Fibroblast of lung (primary cell): ENCODE measurements around the gene FOXP2. TPM values are rescaled to one million over a fixed set of nuclear protein-coding genes. Genes with fewer than 3 reads are reported as not detected.
"Not testable (repeated sequence)": the region's sequence is repeated elsewhere in the genome, so short reads cannot be mapped to it uniquely, and the experiment has no call there.

ENCODE experiments used
- DNase-seq, 2 donors: peaks; one replicate each; pipeline versions ENCODE4 v3.0.0 to v3.0.0-alpha.2; 2010; ENCODE audit warnings: low read depth in 2 of 2
- H2AFZ ChIP-seq: 2 replicates; pipeline ENCODE4 v1.5.1; 2012; ENCODE audit warnings: low read length, control low read depth, inconsistent platforms
- H3K27ac ChIP-seq: 2 replicates; pipeline ENCODE4 v1.5.1; 2011; ENCODE audit warnings: low read length, control low read depth; ENCODE audit not compliant: insufficient read depth
- H3K27me3 ChIP-seq: 2 replicates; pipeline ENCODE4 v1.5.1; 2011; ENCODE audit warnings: mild to moderate bottlenecking, low read length; ENCODE audit not compliant: control insufficient read depth, insufficient read depth
- H3K36me3 ChIP-seq: 2 replicates; pipeline ENCODE4 v1.5.1; 2011; ENCODE audit warnings: low read length; ENCODE audit not compliant: control insufficient read depth, insufficient read depth
- H3K4me1 ChIP-seq: 2 replicates; pipeline ENCODE4 v1.5.1; 2011; ENCODE audit warnings: low read length; ENCODE audit not compliant: control insufficient read depth, insufficient read depth; ENCODE audit errors: extremely low read depth
- H3K4me2 ChIP-seq: 2 replicates; pipeline ENCODE4 v1.5.1; 2011; ENCODE audit warnings: low read length, control low read depth; ENCODE audit not compliant: insufficient read depth; ENCODE audit errors: extremely low read depth
- H3K4me3 ChIP-seq, 4 experiments: fragments of 200-600 bp in 1 of 4; sonication (generic) in 1 of 4; replicated peaks in 1 of 4; 2 replicates each; pipeline ENCODE4 v1.5.1; 2011 to 2016; ENCODE audit warnings: low read length in 4 of 4, low read depth in 3 of 4, mild to moderate bottlenecking in 3 of 4, control low read depth in 2 of 4, inconsistent platforms in 1 of 4, mixed read lengths in 1 of 4; ENCODE audit not compliant: insufficient read depth in 1 of 4; ENCODE audit errors: control extremely low read depth in 1 of 4
- H3K79me2 ChIP-seq: 2 replicates; pipeline ENCODE4 v1.5.1; 2012; ENCODE audit warnings: mild to moderate bottlenecking, low read length, inconsistent platforms; ENCODE audit not compliant: control insufficient read depth, insufficient read depth
- H3K9ac ChIP-seq: 2 replicates; pipeline ENCODE4 v1.5.1; 2011; ENCODE audit warnings: mild to moderate bottlenecking, low read length, control low read depth; ENCODE audit not compliant: insufficient read depth
- H3K9me3 ChIP-seq: 2 replicates; pipeline ENCODE4 v1.5.1; 2012; ENCODE audit warnings: low read depth, low read length; ENCODE audit not compliant: control insufficient read depth, insufficient read depth
- H4K20me1 ChIP-seq: 2 replicates; pipeline ENCODE4 v1.5.1; 2011; ENCODE audit warnings: low read length; ENCODE audit not compliant: control insufficient read depth, insufficient read depth; ENCODE audit errors: extremely low read depth
- EZH2 ChIP-seq: IDR thresholded peaks from 2 replicates; pipeline ENCODE4 v1.5.1; 2012; ENCODE audit warnings: low read length, control low read depth, mild to moderate bottlenecking; ENCODE audit errors: missing control alignments
- polyA plus RNA-seq, 2 donors: library from polyadenylated mRNA; depleted of rRNA in 1 of 2; stranded (reverse) in 1 of 2; unstranded in 1 of 2; fragments of >200 nt; gene quantifications; 2 replicates each; pipeline ENCODE4 v1.2.1, GENCODE V29; 2011 to 2012; ENCODE audit warnings: missing spikeins in 1 of 2
- total RNA-seq: library from RNA; depleted of rRNA; stranded (reverse); fragments of >200 nt; gene quantifications from 2 replicates; pipeline ENCODE4 v1.2.1, GENCODE V29; 2014
- TF ChIP-seq, protein P1 (sequence below), 2 donors: IDR thresholded peaks in 1 of 2; conservative IDR thresholded peaks in 1 of 2; 1 replicate in 1 of 2; 2 replicates in 1 of 2; pipeline ENCODE4 v1.5.1; 2011 to 2012; ENCODE audit warnings: low read length in 2 of 2, control low read depth in 1 of 2, inconsistent platforms in 1 of 2, low read depth in 1 of 2, mild to moderate bottlenecking in 1 of 2

Gene FOXP2
- total and polyA plus RNA-seq, 2 donors (not counting 1 experiment from before 2014, with no cell fraction given) = 2.8 to 8.4 TPM

DNA sequence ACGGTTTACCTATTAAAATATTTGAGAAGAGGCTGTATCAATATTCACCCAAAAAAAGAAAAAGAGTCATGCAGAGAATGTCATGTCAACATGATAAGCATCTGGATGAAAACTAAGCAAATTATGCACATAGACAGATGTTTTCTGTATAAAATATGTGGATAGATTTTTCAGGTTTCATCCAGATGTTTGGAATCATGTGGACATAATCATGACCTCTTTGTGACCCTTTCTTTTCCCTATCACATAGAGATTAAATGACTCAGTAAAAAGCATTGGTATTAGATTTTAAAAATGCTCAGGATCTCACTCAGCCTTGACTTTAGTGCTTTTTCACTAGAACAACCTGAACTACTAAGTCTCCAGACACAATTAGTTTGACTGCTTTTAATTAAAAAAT lies 90.0 kb downstream of the FOXP2 start:
- Histone ChIP-seq H3K4me1 (no peaks in the 10 kb centered on the region), H3K9ac (no peak overlapping the region), H3K27me3 (no peaks in the 10 kb centered on the region), H3K36me3 (no peaks in the 10 kb centered on the region), H2AFZ (no peak overlapping the region), H3K9me3 (no peaks in the 10 kb centered on the region), H4K20me1 (no peaks in the 10 kb centered on the region), H3K4me2 (no peak overlapping the region), H3K27ac (no peak overlapping the region), H3K4me3 (no peak overlapping the region), H3K79me2 (no peaks in the 10 kb centered on the region)
- DNase-seq = peak in 1 of 2 donors; percentile 18
- no peak for TF ChIP-seq EZH2
- TF ChIP-seq, protein P1, sequence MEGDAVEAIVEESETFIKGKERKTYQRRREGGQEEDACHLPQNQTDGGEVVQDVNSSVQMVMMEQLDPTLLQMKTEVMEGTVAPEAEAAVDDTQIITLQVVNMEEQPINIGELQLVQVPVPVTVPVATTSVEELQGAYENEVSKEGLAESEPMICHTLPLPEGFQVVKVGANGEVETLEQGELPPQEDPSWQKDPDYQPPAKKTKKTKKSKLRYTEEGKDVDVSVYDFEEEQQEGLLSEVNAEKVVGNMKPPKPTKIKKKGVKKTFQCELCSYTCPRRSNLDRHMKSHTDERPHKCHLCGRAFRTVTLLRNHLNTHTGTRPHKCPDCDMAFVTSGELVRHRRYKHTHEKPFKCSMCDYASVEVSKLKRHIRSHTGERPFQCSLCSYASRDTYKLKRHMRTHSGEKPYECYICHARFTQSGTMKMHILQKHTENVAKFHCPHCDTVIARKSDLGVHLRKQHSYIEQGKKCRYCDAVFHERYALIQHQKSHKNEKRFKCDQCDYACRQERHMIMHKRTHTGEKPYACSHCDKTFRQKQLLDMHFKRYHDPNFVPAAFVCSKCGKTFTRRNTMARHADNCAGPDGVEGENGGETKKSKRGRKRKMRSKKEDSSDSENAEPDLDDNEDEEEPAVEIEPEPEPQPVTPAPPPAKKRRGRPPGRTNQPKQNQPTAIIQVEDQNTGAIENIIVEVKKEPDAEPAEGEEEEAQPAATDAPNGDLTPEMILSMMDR (conservative IDR thresholded peaks at IDR 0.05 in 1 of 2, IDR thresholded peaks at IDR 0.05 in 1 of 2; ENCODE audit: low read depth in 1 of 2, low read length in 2 of 2) = no peak

DNA sequence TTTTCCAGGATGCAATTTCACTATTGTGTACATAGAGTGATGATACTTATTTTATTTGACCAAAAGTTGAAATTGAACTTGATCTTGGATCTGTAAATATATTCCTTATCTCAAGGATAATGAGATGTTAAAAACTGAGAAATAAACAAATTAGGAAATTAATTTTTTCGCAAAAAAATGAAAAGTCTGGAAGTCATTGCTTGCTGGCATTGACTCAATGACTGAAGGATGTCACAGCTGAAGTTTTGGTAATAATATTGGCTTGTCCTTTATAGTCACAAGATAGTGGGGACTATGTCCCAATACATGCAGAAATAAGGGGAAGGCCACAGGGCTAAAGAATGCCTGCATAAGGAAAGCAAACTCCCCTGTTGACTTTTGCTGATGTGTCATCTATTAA lies 92.8 kb downstream of the FOXP2 start:
- H3K9me3 ChIP-seq = no peaks in the 10 kb centered on the region
- no peaks in the 10 kb centered on the region for H4K20me1 ChIP-seq
- no peak overlapping the region for H3K27ac ChIP-seq
- H3K4me2 ChIP-seq = no peak overlapping the region
- no peaks in the 10 kb centered on the region for H3K27me3 ChIP-seq
- H3K36me3 ChIP-seq = no peaks in the 10 kb centered on the region
- no peak overlapping the region for H3K9ac ChIP-seq
- no peaks in the 10 kb centered on the region for H3K4me1 ChIP-seq
- TF ChIP-seq, protein P1 (conservative IDR thresholded peaks at IDR 0.05 in 1 of 2, IDR thresholded peaks at IDR 0.05 in 1 of 2; ENCODE audit: low read depth in 1 of 2, low read length in 2 of 2) = no peak
- no peak for TF ChIP-seq EZH2
- H2AFZ ChIP-seq = no peak overlapping the region
- DNase-seq = no peak
- H3K79me2 ChIP-seq = no peaks in the 10 kb centered on the region
- H3K4me3 ChIP-seq = no peak overlapping the region

DNA sequence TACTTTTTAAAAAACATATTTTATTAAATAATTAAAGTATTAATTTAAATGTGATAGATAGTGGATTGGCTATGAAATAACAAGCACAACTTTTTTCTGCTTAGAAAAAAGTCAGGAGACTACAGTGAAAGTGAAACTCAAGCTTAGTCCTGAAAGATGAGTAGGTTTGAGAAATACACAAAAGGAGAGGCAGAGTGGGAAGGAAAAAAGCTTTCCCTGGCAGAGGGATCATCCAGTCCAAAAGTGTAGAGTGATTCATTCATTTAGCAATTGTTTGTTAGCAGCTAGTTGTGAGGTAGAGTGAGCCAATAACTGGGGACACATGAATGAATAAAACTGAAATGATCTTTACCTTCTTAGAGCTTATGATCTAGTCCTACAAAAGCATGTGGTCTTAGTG lies 93.5 kb downstream of the FOXP2 start:
- no peak overlapping the region for H3K4me3 ChIP-seq
- H3K36me3 ChIP-seq = no peaks in the 10 kb centered on the region
- TF ChIP-seq EZH2 = no peak
- TF ChIP-seq, protein P1 (conservative IDR thresholded peaks at IDR 0.05 in 1 of 2, IDR thresholded peaks at IDR 0.05 in 1 of 2; ENCODE audit: low read depth in 1 of 2, low read length in 2 of 2) = no peak
- no peaks in the 10 kb centered on the region for H3K9me3 ChIP-seq
- H2AFZ ChIP-seq = peak overlapping the region; percentile 34
- no peaks in the 10 kb centered on the region for H3K4me1 ChIP-seq
- no peaks in the 10 kb centered on the region for H3K79me2 ChIP-seq
- no peak overlapping the region for H3K27ac ChIP-seq
- peak; percentile 34 to 57 for DNase-seq
- H3K27me3 ChIP-seq = no peaks in the 10 kb centered on the region
- H3K9ac ChIP-seq = no peak overlapping the region
- peak overlapping the region; percentile 15 for H3K4me2 ChIP-seq
- no peaks in the 10 kb centered on the region for H4K20me1 ChIP-seq

DNA sequence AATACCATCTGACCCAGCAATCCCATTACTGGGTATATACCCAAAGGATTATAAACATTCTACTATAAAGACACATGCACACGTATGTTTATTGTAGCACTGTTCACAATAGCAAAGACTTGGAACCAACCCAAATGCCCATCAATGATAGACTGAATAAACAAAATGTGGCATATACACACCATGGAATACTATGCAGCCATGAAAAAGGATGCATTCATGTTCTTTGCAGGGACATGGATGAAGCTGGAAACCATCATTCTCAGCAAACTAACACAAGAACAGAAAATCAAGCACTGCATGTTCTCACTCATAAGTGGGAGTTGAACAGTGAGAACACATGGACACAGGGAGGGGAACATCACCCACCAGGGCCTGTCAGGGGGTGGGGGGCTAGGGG lies 96.2 kb downstream of the FOXP2 start:
- not testable (repeated sequence) for H3K9me3 ChIP-seq, H3K27ac ChIP-seq, H4K20me1 ChIP-seq, H3K36me3 ChIP-seq, H3K4me2 ChIP-seq, H3K79me2 ChIP-seq, H2AFZ ChIP-seq, H3K4me3 ChIP-seq, DNase-seq, H3K27me3 ChIP-seq, H3K4me1 ChIP-seq, H3K9ac ChIP-seq
